Measurements from ENCODE around the gene CD200R1.

The CD200R1 gene

GRCh38 chr3:112974894-112975293 is at the start of gene CD200R1:
Gene CD200R1, minus strand, starts transcription at chr3:112975103. Its CDS starts 246 bp downstream, at chr3:112974857.
- Histone ChIP-seq H3K79me2 (ENCODE audit: control insufficient read depth, low read length) (no peaks in the 10 kb centered on the region), H3K4me3 (ENCODE audit: low read length) (0 out of 2 replicates have a peak within 1 kb of the TSS, but pooled peaks have one; percentile 29)

GRCh38 chr3:113021471-113021870 is 46.6 kb upstream of the CD200R1 start:
- H3F3A ChIP-seq (ENCODE audit: control insufficient read depth, insufficient read depth): no peaks in the 10 kb centered on the region
- H3K4me2 ChIP-seq (ENCODE audit: low read length): no peak overlapping the region
- H4K20me1 ChIP-seq (ENCODE audit: control insufficient read depth, insufficient read depth, low read depth, low read length): no peaks in the 10 kb centered on the region
- H3K27ac ChIP-seq (ENCODE audit: low read depth, low read length): no peak overlapping the region
- peaks cover 21% of the 10 kb centered on the region for H3K4me1 ChIP-seq (ENCODE audit: control insufficient read depth, low read length)
- peaks cover 20% of the 10 kb centered on the region for H3K36me3 ChIP-seq (ENCODE audit: control insufficient read depth, low read length)
- H3K9me3 ChIP-seq (ENCODE audit: control insufficient read depth, insufficient read depth, low read length): no peaks in the 10 kb centered on the region
- no peak for TF ChIP-seq EZH2phosphoT487 (IDR thresholded peaks at IDR 0.05; ENCODE audit: borderline replicate concordance, low read length)
- TF ChIP-seq CTCF (IDR thresholded peaks at IDR 0.05; ENCODE audit: low read depth, low read length, poor library complexity, severe bottlenecking): no peak
- H3K4me3 ChIP-seq (ENCODE audit: low read length): no peak overlapping the region
- H3K27me3 ChIP-seq (ENCODE audit: control insufficient read depth, low read length): no peaks in the 10 kb centered on the region
- peaks cover 37% of the 10 kb centered on the region for H3K79me2 ChIP-seq (ENCODE audit: control insufficient read depth, low read length)
- H3K9me2 ChIP-seq (replicated peaks; ENCODE audit: control insufficient read depth, low read length): no peaks in the 10 kb centered on the region

More at GRCh38 chr3:112974894-112975293, at the start of gene CD200R1:
- Histone ChIP-seq H3K9me3 (ENCODE audit: control insufficient read depth, insufficient read depth, low read length) (no peaks in the 10 kb centered on the region), H3K4me2 (ENCODE audit: low read length) (peak within 1 kb of the TSS; percentile 27; the same call in 1 of the 2 replicates), H3K4me1 (ENCODE audit: control insufficient read depth, low read length) (peaks cover 31% of the 10 kb centered on the region), H3K27ac (ENCODE audit: low read depth, low read length) (no peak within 1 kb of the TSS), H4K20me1 (ENCODE audit: control insufficient read depth, insufficient read depth, low read depth, low read length) (no peaks in the 10 kb centered on the region), H3K27me3 (ENCODE audit: control insufficient read depth, low read length) (no peaks in the 10 kb centered on the region), H3F3A (ENCODE audit: control insufficient read depth, insufficient read depth) (no peaks in the 10 kb centered on the region), H3K9me2 (replicated peaks; ENCODE audit: control insufficient read depth, low read length) (no peaks in the 10 kb centered on the region), H3K36me3 (ENCODE audit: control insufficient read depth, low read length) (no peaks in the 10 kb centered on the region)
- no peak for TF ChIP-seq CTCF (IDR thresholded peaks at IDR 0.05; ENCODE audit: low read depth, low read length, poor library complexity, severe bottlenecking)
- no peak for TF ChIP-seq EZH2phosphoT487 (IDR thresholded peaks at IDR 0.05; ENCODE audit: borderline replicate concordance, low read length)

GRCh38 chr3:113019182-113020137 is 44.6 kb upstream of the CD200R1 start:
- Histone ChIP-seq H4K20me1 (ENCODE audit: control insufficient read depth, insufficient read depth, low read depth, low read length) (no peaks in the 10 kb centered on the region), H3K27ac (ENCODE audit: low read depth, low read length) (peak overlapping the region; percentile 52), H3K4me2 (ENCODE audit: low read length) (peak overlapping the region; percentile 89), H3K4me3 (ENCODE audit: low read length) (peak overlapping the region; percentile 91), H3K9me3 (ENCODE audit: control insufficient read depth, insufficient read depth, low read length) (no peaks in the 10 kb centered on the region), H3K9me2 (replicated peaks; ENCODE audit: control insufficient read depth, low read length) (no peaks in the 10 kb centered on the region), H3K27me3 (ENCODE audit: control insufficient read depth, low read length) (no peaks in the 10 kb centered on the region), H3F3A (ENCODE audit: control insufficient read depth, insufficient read depth) (no peaks in the 10 kb centered on the region), H3K36me3 (ENCODE audit: control insufficient read depth, low read length) (peaks cover 40% of the 10 kb centered on the region), H3K79me2 (ENCODE audit: control insufficient read depth, low read length) (peaks cover 57% of the 10 kb centered on the region), H3K4me1 (ENCODE audit: control insufficient read depth, low read length) (peaks cover 21% of the 10 kb centered on the region)
- no peak for TF ChIP-seq EZH2phosphoT487 (IDR thresholded peaks at IDR 0.05; ENCODE audit: borderline replicate concordance, low read length)
- TF ChIP-seq CTCF (IDR thresholded peaks at IDR 0.05; ENCODE audit: low read depth, low read length, poor library complexity, severe bottlenecking): no peak

Measured in DOHH2 (cell line).